HG03520 (cell line): Measurements from ENCODE around the gene KRT15.
"Not testable (repeated sequence)": the region's sequence is repeated elsewhere in the genome, so short reads cannot be mapped to it uniquely, and the experiment has no call there.

ENCODE experiments used
- ATAC-seq: cut with Tn5 transposase; IDR thresholded peaks from one replicate; pipeline ENCODE4 v1.9.1; 2021; ENCODE audit warnings: mild to moderate bottlenecking, moderate library complexity; ENCODE audit not compliant: unreplicated experiment

KRT15 gene

DNA sequence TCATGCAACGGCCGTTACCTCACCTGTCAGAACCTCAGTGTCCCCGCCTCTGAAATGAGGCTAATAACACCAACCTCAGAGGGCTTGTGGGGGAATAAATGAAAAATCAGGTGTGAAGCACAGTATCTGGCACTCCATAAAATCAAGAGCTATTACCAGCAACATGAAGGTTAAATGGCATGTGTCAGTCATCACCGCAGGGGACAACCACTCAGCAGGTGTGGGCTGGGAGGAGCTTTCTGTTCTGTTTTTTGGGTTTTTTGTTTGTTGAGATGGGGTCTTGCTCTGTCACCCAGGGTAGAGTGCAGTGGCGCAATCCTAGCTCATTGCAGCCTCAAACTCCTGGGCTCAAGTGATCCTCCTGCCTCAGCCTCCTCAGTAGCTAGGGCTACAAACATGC is 26.2 kb upstream of the KRT15 start:
- no peak for ATAC-seq

DNA sequence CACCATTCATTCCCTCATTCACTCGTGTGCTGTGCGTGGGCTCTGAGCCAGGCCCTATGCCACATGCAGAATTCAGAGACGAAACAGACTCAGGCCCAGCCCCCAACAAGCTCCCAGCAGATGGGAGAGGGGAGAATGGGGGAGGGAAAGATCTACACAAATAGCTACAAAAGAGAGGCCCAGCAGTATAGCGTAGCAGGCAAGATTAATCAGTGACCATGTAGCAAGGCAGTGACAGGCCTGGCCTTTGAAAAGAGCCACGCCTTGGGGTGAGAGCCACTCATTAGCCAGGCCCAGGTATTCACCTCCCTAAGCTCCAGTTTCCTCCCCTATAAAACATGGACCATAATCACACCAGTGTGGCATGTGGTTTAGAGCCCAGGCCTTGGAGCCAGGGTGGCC is 25.8 kb upstream of the KRT15 start:
- no peak for ATAC-seq

DNA sequence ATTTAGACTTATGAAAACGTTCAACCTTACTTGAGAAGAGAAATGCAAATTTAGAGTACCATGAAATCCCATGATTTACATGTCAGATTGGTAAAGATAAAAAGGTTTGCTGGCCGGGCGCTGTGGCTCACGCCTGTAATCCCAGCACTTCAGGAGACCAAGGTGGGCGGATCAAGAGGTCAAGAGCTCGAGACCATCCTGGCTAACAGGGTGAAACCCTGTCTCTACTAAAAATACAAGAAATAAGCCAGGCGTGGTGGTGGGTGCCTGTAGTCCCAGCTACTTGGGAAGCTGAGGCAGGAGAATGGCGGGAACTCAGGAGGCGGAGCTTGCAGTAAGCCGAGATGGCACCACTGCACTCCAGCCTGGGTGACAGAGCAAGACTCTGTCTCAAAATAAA is 24.1 kb upstream of the KRT15 start:
- ATAC-seq, result not testable (repeated sequence)

DNA sequence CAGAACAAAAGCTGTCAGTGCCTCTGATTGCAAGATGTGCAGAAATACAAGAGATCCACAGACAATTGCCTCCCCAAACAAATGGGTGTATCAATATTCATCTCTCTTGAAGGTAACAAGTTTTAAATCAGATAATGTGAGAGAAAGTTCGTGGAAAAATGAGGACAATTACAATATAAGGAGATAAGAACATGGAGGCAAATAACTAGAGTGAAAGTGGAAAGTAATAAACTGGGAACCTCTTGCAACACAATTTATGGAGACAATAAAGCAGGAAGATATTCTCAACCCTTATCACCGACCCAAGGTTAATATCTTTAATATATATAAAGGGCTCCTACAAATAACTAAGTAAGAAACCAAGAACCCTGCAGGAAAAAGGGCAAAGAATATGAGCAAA is 23.7 kb upstream of the KRT15 start:
- ATAC-seq, result no peak

DNA sequence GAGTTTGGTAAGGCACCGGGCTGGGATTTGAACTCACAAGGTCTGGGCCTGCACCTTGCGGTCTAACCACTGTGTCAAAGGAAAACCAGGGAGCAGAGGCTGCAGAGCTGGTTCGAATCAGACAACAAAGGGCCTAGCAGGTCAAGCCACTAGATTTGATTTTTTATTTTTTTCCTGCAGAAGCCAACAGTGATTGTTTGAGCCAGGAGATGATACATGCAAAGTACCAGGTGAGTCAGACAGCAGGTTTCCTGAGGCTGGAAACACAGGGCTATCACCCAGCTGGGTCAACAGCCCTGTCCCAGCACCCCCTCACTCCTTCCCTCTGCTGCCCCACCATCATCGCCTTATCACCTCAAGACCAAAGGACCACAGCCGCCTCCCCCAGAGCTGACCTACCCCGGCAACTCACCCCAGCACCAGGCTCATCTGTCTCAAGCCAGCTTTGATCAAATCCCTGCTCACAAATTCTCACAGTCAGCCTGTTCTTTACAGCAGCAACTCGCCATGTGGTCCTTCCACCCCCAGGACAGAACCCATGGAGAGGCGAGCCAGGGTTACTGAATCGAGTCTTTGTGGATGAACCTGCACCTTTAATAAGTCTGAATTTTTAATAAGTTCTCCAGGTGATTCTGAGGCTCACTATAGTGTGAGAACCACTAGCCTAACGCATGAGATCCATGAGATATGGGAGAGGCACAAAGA is 22.4 kb upstream of the KRT15 start:
- no peak for ATAC-seq

DNA sequence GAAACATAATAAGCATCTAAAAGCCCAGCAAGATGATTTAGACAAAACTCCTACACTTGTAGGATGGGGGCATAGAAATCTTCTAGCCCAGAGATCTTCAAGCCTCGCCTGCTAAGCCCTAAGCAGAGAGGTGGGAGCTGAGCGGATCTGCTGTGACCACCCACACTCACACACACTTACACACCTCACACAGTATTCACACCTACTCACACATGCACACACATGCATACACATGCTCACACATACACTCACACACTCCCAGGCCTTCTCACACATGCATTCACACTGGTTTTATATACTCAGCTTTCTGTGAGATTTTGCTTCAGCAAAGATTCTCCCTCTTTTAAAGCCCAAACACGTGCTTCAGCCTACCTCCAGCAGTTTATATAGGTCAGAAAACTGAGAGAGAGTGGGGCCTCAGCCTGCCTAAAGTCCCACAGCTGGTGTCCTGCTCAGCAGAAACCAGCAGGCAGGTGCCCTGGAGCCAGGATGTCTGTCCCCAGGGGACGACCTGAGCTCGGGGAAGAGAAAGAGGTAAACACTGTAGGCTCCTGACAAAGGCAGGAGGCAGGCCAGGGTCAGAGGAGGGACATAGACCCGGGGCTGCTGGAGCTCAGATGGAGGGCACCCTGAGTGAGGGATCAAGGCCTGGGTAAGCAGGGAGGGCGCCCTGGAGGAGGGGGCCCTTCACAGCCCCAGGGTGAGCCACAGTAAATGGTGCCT is 21.4 kb upstream of the KRT15 start:
- no peak for ATAC-seq

DNA sequence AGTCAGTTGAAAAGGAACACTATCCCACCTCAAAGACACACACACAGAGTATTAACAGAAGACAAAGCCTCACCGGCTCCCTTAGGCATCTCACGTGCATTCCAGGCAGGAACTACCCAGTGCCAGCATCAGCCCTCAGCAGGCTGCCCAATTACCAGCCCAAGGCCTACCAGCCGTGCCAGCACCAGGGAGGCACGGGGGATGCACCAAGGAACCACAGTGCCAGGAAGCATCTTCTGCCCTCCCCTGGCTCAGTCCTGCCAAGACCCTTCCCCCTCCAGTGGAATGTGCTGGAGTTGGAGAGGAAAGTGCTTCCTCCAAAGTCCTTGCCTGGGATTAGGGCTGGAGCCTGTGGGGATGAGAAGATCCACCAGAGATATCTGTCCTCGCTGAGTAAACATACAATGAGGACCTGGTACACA is 20.4 kb upstream of the KRT15 start:
- ATAC-seq, result no peak

DNA sequence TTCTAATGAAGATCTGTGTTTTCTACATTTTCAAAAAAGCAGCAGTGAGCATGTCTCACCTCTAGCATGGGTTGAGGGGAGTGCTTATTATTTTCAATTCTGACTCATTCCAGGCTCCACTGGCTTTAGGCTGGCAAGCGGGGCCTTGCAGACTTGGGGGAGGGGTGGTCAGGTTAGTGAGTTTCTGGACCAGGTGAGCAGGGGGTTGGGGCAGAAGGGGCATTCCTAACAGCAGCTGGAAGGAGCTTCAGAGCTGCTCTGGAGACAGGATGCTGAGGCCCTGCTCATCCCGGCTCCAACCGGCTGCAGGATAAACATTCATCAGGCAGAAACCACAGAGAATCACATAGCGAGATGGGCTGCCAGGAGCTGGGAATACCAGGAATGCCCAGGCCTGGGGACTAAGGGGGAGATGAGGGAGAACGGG is 19.9 kb upstream of the KRT15 start:
- ATAC-seq, result no peak

DNA sequence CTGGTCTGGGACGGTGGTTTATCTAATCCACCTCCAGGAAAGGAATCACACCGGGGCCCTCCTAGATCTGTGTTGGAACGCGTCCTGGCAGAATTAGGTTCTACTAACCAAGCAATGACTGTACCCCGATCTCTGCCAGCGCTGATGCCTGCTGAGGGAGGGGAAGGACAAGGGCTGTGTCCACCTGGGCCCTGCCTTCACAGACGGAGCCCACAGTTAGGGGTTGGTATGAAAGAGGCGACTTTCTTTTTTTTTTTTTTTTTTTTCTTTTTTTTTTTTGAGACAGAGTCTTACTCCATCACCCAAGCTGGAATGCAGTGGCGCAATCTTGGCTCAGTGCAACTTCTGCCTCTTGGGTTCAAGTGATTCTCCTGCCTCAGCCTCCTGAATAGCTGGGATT is 19.3 kb upstream of the KRT15 start:
- no peak for ATAC-seq

DNA sequence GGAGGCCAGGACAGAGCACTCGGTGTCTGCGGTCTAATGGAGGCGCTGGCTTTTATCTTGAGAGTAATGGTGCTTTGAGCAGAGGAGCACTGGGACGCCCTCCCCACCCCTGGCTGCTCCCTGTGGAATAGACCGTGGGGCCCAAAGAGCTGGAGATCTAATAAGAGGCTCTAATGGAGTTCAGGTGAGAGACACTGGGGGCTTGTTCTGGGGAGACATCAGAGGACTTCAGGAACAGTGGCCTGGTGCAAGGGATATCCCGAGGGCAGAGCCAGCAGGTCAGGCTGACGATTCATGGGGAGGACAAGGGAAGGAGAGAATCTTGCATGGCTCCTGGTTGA is 18.9 kb upstream of the KRT15 start:
- ATAC-seq, result no peak

DNA sequence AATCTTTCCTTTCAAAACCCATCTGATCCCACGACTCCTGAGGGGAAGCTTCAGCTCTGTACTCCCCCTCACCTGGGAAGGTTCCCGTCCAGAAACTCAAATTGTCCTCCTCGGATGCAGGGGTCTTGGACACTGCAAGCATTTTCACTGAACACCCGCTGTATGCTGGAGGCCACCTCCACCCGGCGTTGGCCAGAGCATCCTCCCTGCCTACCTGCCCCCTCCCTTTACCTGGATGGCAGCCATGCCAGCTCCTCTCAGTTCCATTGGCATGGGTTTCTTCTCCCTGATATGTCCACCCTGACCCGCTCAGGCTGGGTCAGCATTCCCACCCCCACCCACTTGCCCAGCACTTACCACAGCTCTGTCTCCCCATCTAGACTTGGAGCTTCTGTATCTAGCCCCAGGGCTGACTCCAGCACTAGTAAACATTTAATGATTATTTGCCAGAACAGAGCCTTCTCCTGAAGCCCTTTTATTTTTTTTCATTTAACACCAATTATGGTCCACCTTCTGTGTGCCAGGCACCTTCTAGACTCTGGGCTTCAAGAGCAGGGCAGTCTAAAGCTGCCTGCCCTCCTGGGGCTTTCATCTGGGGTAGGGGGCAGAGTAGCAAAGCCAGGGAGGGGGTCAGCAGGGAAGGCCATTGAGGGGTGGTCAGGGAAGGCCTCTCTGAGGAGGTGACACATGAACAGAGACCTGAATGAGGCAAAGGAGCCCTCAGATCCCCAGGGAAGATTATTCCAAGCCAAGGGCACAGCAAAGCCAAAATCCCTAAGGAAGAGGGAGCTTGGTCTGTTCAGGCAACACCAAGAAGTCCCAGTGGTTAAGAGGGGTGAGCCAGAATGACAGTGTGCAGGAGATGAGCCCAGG is 18.3 kb upstream of the KRT15 start:
- ATAC-seq, result no peak

DNA sequence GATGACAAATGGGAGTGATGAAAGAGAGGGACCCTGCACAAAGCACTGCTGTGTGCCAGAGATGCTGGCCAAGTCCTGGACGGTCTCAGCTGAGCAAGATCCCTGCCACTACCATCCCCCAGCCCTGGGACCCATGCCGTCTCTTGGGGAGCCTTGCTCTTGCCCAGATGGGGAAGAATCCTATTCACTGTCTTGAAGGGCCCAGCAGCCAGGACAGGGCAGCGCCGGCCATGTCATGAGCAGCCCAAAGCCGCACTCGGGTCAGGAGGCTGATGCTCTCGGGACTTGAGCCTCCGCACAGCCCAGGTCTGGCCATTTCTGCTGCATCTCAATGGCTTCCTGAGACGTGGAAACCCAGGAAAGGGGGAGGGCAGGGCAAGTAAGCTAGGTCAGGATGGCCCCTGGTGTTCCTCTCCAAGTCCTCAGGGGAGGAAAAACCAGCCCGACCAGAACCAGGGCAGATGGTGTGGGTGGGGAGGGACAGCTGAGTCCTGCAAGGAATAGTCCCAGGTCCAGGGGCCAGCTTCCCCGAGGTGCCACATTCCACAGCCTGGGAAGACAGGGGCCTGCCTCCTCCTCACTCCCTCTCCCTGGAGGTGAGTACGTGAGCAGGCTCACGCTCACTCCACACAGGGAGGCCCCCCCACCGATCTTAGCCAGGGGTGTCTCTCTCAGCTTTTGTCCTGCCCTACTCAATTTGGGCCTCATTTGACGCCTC is 17.2 kb upstream of the KRT15 start:
- ATAC-seq, result no peak

DNA sequence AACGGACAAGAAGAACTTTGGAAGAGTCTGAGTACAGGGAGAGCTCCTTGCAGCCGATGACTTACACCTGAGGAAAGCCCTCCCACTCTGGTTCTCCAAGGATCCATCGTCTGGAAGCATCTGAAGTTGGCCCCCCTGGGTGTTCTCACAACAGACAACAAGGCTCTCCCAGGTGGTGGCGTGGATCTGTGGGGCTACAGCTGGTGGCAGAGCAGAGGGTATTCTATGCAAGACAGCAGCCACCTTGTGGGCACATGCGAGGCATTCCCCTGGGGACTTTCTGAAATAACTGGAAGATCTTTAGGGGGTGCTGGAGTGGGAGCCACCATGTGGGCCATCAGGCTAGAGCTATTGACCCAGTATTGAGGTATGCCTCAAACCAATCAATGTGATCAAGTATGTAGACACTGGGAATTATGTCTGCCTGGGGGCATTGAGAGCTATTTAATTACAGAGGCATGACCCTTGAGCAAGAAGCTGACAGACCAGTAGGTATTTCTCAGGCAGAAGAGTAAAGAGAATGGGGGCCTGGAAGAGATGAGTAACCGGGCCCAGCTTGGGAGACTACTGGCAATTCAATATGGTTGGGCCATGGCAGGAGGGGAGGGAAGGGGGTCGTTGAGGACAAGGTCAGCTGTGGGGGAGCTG is 16.3 kb upstream of the KRT15 start:
- no peak for ATAC-seq

DNA sequence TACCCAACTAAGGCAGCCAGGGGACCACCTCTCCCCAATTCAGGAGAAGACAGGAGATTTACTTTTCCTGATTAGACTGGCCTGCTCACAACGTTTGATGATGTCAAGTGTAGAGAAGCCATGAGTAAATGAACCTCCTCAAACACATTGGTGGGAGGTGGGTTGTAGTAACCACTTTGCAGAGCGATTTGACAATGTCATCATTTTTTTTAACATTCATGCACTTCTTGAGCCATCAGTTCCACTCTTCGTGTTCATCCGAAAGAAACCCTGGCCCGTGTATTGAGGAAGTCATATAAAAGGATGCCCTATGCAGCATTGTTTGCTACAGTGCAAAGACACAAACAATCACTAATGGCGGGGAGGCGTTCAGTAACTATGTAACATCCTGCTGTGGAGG is 14.9 kb upstream of the KRT15 start:
- ATAC-seq, result no peak

DNA sequence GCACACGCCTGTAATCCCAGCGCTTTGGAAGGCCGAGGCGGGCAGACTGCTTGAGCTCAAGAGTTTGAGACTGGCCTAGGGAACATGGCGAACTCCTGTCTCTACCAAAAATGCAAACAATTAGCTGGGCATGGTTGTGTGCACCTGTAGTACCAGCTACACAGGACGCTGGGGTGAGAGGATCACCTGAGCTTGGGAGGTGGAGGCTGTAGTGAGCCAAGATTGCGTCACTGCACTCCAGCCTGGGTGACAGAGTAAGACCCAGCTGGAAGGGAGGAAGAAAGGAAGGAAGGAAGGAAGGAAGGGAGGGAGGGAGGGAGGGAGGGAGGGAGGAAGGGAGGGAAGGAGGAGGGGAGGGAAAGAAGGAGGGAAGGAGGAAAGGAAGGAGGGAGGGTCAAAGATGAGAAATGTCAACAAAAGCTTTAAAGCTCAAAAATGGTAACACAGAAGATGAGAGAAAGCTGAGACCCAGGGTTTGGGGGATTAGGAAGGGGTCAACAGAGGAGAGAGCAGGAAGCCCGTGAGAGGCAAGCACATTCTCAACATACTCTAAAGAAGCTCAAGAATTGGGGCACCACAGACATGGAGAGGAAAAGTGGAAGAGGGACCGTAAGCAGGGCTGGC is 14.4 kb upstream of the KRT15 start:
- no peak for ATAC-seq

DNA sequence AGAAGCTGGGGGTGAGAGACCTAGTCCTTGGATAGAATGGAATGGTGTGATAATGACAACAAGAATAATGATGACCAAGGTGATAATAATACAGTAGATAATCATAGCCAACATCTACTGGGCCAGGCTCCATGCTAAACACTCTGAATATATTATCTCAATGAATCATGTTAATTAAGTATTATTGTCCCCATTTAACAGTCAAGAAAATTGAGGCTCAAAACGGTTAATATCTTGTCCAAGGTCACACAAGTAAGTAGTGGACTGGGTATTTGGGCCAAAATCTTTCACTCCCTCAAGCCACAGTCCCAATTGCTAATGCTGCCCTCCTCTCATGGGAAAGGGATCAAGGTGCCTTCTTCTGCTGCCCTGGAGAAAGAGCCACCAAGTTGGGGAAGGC is 13.3 kb upstream of the KRT15 start:
- ATAC-seq, result no peak

DNA sequence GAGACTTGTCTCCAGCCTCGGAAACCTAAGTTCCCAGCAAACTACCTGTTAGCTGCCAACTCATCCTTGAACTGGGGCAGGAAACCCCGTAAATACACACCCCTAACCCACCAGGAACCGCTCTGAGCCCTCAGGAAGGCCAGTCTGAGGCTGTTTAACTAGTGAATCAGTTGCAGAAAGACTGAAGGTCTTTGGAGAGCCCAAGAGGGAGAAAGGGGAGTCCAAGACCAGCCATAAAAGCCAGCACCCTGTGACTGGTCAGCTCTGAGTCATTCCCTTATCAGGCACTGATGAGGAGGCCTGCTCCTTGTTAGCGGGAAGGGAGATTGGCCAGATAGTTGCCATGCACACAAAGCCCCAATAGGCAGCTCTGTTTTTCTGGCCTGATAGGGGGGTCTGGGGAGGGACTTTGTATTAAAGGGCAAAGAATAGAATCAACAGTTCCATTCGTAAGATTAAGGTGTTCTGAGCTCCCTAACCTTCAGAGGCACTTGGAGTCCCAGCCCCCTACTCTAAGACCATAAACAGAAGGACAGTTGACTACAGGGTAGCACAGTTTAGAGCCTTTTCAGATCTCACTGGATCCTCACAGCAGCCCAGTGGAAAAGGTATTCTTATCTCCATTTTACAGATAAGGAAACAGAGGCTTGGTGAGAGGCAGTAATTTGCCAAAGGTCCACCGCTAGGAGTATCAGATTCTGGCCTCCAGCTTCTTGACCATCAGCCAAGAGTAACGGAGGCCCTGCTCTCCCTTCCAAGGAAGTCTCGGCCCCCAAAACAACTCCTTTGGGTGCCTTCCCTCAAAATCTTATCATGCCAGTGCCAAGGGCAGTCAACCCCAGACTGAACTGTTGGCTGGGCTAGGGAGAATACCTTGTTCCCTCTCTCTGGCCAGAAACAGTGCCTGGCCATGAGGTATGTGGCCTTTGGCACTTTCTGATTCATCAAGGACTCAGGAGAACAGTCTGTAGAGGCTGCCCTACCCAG is 11.7 kb upstream of the KRT15 start:
- no peak for ATAC-seq

DNA sequence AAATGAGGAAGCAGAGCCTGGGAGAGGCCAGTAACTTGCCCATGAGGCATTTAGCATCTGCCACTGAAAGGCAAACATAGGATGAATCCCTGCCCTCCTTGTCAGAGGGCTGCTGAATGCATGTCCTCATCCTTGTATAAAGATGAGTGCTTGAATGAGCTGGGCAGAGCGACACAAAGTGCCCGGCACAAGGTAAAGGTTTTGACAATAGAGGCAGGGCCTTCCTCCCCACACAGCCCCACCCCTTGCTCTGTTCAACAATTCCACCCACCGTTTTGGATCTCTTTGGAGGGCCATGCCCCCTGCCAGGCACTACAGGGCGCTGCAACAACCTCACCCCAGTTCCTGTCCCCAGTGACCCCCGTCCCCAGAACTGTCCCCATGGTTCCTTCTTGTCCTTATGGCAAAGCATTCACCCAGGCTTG is 10.8 kb upstream of the KRT15 start:
- no peak for ATAC-seq

DNA sequence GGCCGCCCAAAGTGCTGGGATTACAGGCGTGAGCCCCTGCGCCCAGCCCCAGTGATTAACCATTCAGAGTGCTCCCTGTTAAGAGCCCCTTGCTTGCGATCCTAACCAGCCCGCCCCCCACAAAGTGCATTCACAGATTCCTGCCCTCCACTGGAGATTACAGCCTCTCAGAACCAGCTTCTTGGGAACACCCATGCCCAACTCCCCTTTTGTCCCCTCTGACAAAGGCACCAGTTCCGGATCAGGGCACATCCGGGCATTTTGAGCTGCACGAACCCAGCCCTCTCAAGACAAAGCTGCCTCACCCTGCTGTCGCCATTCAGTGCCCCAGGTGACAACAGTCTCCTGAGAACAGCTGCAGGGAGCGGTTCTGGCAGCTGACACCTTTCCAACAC is 10.3 kb upstream of the KRT15 start:
- ATAC-seq, result no peak
